ENCODE results near the gene PKNOX2.

The PKNOX2 gene

GRCh38 chr11:125367710-125368109 lies 203.2 kb downstream of the PKNOX2 start:
- TF ChIP-seq CTCF (IDR thresholded peaks at IDR 0.05) = no peak
- Histone ChIP-seq H3K4me1 (ENCODE audit: control insufficient read depth in 1 of 2, insufficient read depth in 1 of 2, low read depth in 1 of 2, low read length in 1 of 2) (no peaks in the 10 kb centered on the region), H3K9me3 (no peaks in the 10 kb centered on the region)

GRCh38 chr11:125368757-125369156 lies 204.2 kb downstream of the PKNOX2 start:
- peaks cover 50% of the 10 kb centered on the region for H3K27me3 ChIP-seq
- no peak overlapping the region for H3K27ac ChIP-seq
- H3K36me3 ChIP-seq = no peaks in the 10 kb centered on the region
- H3K4me3 ChIP-seq (ENCODE audit: low read depth in 1 of 2, low read length in 1 of 2) = no peak overlapping the region
- no peak for TF ChIP-seq CTCF (IDR thresholded peaks at IDR 0.05)
- H3K4me1 ChIP-seq (ENCODE audit: control insufficient read depth in 1 of 2, insufficient read depth in 1 of 2, low read depth in 1 of 2, low read length in 1 of 2) = no peaks in the 10 kb centered on the region
- H3K9me3 ChIP-seq = no peaks in the 10 kb centered on the region

More at GRCh38 chr11:125367710-125368109, 203.2 kb downstream of the PKNOX2 start:
- H3K36me3 ChIP-seq = no peaks in the 10 kb centered on the region
- no peak overlapping the region for H3K4me3 ChIP-seq (ENCODE audit: low read depth in 1 of 2, low read length in 1 of 2)
- H3K27me3 ChIP-seq = peaks cover 39% of the 10 kb centered on the region
- no peak overlapping the region for H3K27ac ChIP-seq

- Histone ChIP-seq H3K27me3 (peaks cover 54% of the 10 kb centered on the region), H3K4me3 (ENCODE audit: low read depth in 1 of 2, low read length in 1 of 2) (no peak overlapping the region), H3K27ac (no peak overlapping the region), H3K36me3 (no peaks in the 10 kb centered on the region), H3K9me3 (no peaks in the 10 kb centered on the region), H3K4me1 (ENCODE audit: control insufficient read depth in 1 of 2, insufficient read depth in 1 of 2, low read depth in 1 of 2, low read length in 1 of 2) (no peaks in the 10 kb centered on the region)
- no peak for TF ChIP-seq CTCF (IDR thresholded peaks at IDR 0.05)
Observed at GRCh38 chr11:125369808-125370207, 205.3 kb downstream of the PKNOX2 start.

- H3K4me3 ChIP-seq (ENCODE audit: low read depth in 1 of 2, low read length in 1 of 2) = no peak overlapping the region
- no peaks in the 10 kb centered on the region for H3K4me1 ChIP-seq (ENCODE audit: control insufficient read depth in 1 of 2, insufficient read depth in 1 of 2, low read depth in 1 of 2, low read length in 1 of 2)
- H3K27me3 ChIP-seq = peaks cover 62% of the 10 kb centered on the region
- H3K9me3 ChIP-seq = no peaks in the 10 kb centered on the region
- TF ChIP-seq CTCF (IDR thresholded peaks at IDR 0.05) = no peak
- H3K27ac ChIP-seq = no peak overlapping the region
- no peaks in the 10 kb centered on the region for H3K36me3 ChIP-seq
Observed at GRCh38 chr11:125370561-125371389, 206.2 kb downstream of the PKNOX2 start.

- Histone ChIP-seq H3K27ac (no peak overlapping the region), H3K9me3 (no peaks in the 10 kb centered on the region), H3K4me1 (ENCODE audit: control insufficient read depth in 1 of 2, insufficient read depth in 1 of 2, low read depth in 1 of 2, low read length in 1 of 2) (no peaks in the 10 kb centered on the region), H3K27me3 (peaks cover 69% of the 10 kb centered on the region), H3K36me3 (no peaks in the 10 kb centered on the region), H3K4me3 (ENCODE audit: low read depth in 1 of 2, low read length in 1 of 2) (no peak overlapping the region)
- no peak for TF ChIP-seq CTCF (IDR thresholded peaks at IDR 0.05)
Observed at GRCh38 chr11:125371431-125371935, 206.9 kb downstream of the PKNOX2 start.
